Rectal smooth muscle tissue (tissue), 1 donor: ENCODE measurements around the gene ATP2A3.
"Not testable (repeated sequence)": the region's sequence is repeated elsewhere in the genome, so short reads cannot be mapped to it uniquely, and the experiment has no call there.

ENCODE experiments used
- H3K27ac ChIP-seq: one replicate; pipeline ENCODE4 v1.7.0; 2013; ENCODE audit warnings: low read depth, low read length, inconsistent platforms
- H3K27me3 ChIP-seq: one replicate; pipeline ENCODE4 v1.7.0; 2013; ENCODE audit warnings: low read length; ENCODE audit not compliant: control insufficient read depth, insufficient read depth
- H3K36me3 ChIP-seq: one replicate; pipeline ENCODE4 v1.7.0; 2013; ENCODE audit warnings: low read length; ENCODE audit not compliant: control insufficient read depth, insufficient read depth
- H3K4me1 ChIP-seq: one replicate; pipeline ENCODE4 v1.7.0; 2013; ENCODE audit warnings: low read length; ENCODE audit not compliant: control insufficient read depth, insufficient read depth
- H3K4me3 ChIP-seq: one replicate; pipeline ENCODE4 v1.7.0; 2013; ENCODE audit warnings: low read length
- H3K9ac ChIP-seq: one replicate; pipeline ENCODE4 v1.7.0; 2013; ENCODE audit warnings: low read length

The ATP2A3 gene

DNA sequence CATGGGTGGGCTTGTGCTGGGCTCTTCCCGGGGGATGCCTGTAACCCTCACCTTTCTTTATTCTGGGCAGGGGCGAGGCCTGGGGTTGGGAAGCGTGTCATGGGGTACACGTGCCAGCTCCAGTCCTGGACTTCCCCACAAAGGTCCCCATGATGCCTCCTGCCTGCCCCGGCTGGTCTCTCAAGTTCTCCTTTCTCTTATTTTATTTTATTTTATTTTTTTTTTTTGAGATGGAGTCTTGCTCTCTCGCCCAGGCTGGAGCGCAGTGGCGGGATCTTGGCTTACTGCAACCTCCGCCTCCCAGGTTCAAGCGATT lies 8.6 kb downstream of the ATP2A3 start:
- H3K27ac ChIP-seq: no peak overlapping the region
- H3K36me3 ChIP-seq: no peaks in the 10 kb centered on the region
- no peaks in the 10 kb centered on the region for H3K27me3 ChIP-seq
- H3K4me1 ChIP-seq: no peaks in the 10 kb centered on the region
- no peak overlapping the region for H3K9ac ChIP-seq
- no peak overlapping the region for H3K4me3 ChIP-seq

DNA sequence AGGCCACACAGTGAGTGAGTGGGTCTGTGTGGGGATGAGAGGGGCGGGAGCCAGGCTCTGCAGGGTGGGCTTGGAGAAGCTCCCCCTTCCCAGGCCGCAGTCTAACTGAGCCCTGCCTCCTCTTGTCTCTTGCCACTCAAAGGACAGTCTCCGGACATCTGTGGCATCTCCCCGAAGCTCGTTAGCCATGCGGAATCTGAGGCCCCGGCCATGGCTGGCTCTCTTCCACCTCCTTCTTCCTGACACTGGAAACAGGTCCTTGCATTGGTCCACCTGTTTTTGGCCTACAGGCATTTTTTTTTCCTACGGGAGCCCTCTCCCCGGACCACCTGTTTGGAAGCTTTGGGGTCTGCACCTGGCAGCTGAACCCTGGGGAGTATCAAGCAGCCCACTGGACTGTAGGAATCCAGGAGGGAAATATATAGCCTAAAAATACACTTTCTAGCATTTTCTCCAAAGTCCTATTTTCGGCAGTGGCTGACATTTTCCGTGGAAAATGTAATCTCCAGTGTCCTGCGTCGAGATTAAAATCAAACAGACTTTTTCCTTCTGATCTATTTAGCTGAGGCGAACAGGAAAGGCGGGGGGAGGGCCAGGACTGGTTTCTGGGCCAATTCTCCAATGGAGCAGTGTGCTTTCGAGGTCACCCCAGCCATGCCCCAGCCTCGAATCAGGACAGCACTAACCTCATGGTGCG lies 9.1 kb downstream of the ATP2A3 start:
- H3K36me3 ChIP-seq: no peaks in the 10 kb centered on the region
- H3K4me3 ChIP-seq: no peak overlapping the region
- H3K27ac ChIP-seq: no peak overlapping the region
- no peak overlapping the region for H3K9ac ChIP-seq
- H3K4me1 ChIP-seq: no peaks in the 10 kb centered on the region
- H3K27me3 ChIP-seq: no peaks in the 10 kb centered on the region

GRCh38 chr17:3954086-3954485 lies 10.2 kb downstream of the ATP2A3 start:
- Histone ChIP-seq H3K36me3 (peaks cover 2% of the 10 kb centered on the region), H3K4me3 (no peak overlapping the region), H3K27me3 (no peaks in the 10 kb centered on the region), H3K9ac (no peak overlapping the region), H3K4me1 (no peaks in the 10 kb centered on the region), H3K27ac (no peak overlapping the region)

DNA sequence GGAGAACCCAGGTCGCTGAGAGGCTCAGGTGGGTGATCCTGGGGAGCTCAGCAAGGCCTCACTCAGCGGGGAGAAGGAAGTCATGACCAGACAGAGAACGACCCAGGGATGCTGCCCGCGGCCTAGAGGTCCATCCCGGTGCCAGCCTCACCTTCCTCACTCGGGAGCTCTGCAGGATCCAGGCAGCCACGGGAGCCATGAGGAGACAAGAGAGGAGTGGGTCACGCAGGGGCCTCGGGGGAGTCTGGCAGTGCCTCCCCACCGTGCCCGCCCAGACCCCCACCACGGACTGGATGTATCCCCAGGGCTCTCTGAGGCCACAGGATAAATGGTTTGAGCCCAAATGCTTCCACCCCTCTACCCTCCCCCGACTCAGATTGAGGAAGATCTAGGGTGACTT lies 10.7 kb downstream of the ATP2A3 start:
- H3K36me3 ChIP-seq: peaks cover 3% of the 10 kb centered on the region
- no peak overlapping the region for H3K27ac ChIP-seq
- H3K9ac ChIP-seq: no peak overlapping the region
- no peaks in the 10 kb centered on the region for H3K4me1 ChIP-seq
- no peak overlapping the region for H3K4me3 ChIP-seq
- H3K27me3 ChIP-seq: no peaks in the 10 kb centered on the region

GRCh38 chr17:3952186-3952585 lies 12.1 kb downstream of the ATP2A3 start:
- no peaks in the 10 kb centered on the region for H3K27me3 ChIP-seq
- peaks cover 7% of the 10 kb centered on the region for H3K36me3 ChIP-seq
- no peaks in the 10 kb centered on the region for H3K4me1 ChIP-seq
- H3K4me3 ChIP-seq: no peak overlapping the region
- no peak overlapping the region for H3K27ac ChIP-seq
- H3K9ac ChIP-seq: no peak overlapping the region

- Histone ChIP-seq H3K36me3 (peaks cover 12% of the 10 kb centered on the region), H3K4me1 (no peaks in the 10 kb centered on the region), H3K27ac (no peak overlapping the region)
Observed at GRCh38 chr17:3951420-3951819, 12.8 kb downstream of the ATP2A3 start.

DNA sequence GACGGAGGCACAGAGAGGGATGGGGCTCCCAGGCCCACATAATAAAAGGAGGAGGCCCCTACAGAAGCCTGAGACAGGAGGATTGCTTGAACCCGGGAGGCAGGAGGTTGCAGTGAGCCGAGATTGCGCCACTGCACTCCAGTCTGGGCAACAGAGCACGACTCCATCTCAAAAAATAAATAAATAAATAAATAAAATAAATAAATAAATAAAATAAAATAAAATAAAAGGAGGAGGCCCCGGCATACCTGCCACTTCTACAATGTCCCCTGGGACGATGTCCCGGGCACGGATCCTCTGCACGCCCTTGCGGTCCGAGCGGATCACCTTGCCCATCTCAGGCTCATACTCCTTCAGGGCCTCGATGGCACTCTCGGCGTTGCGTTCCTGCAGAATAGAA lies 13.2 kb downstream of the ATP2A3 start:
- H3K36me3 ChIP-seq: peaks cover 13% of the 10 kb centered on the region
- H3K4me3 ChIP-seq: no peak overlapping the region
- no peaks in the 10 kb centered on the region for H3K4me1 ChIP-seq
- H3K9ac ChIP-seq: no peak overlapping the region
- H3K27me3 ChIP-seq: no peaks in the 10 kb centered on the region
- H3K27ac ChIP-seq: no peak overlapping the region

More at GRCh38 chr17:3951420-3951819, 12.8 kb downstream of the ATP2A3 start:
- Histone ChIP-seq H3K27me3 (no peaks in the 10 kb centered on the region), H3K9ac (no peak overlapping the region), H3K4me3 (no peak overlapping the region)

DNA sequence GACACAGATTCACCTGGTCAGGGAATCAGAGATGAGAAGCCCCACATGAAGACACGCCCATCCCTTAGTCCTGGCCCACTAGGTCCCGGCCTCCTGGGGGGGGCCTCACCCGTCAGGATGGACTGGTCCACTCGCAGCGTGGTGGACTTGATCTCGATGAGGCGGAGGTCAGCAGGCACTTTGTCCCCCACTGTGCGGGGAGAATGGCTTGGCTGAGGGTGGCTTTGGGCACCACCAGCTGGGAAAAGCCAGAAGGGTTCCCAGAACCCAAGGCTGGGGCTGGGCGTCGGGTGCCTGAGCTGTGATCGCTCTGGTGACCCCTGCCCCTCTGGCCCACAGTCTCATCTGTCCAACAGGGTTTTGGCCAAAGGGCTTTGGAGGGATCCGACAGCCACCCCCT lies 13.7 kb downstream of the ATP2A3 start:
- Histone ChIP-seq H3K4me3 (no peak overlapping the region), H3K9ac (no peak overlapping the region), H3K27me3 (no peaks in the 10 kb centered on the region), H3K27ac (no peak overlapping the region), H3K36me3 (peaks cover 13% of the 10 kb centered on the region), H3K4me1 (no peaks in the 10 kb centered on the region)

DNA sequence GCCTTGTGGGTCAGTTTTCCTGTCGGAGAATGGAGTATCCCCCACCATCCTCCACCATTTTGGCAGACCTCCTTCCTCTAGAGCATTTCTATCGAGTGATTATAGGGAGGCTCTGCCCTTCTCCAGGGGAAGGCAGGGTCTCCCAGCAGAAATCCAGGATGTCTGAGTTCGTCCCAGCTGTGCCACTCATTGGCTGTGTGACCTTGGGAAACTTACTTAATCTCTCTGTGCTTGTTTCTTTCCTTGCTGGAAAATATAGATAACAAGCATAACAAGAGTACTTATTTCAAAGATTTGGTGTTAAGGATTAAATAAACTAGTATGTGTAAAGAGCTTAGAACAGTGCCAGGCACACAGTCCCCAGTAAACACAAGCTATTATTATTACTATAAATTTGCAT lies 14.8 kb downstream of the ATP2A3 start:
- Histone ChIP-seq H3K4me3 (no peak overlapping the region), H3K36me3 (peaks cover 13% of the 10 kb centered on the region), H3K27me3 (no peaks in the 10 kb centered on the region), H3K27ac (no peak overlapping the region), H3K4me1 (no peaks in the 10 kb centered on the region), H3K9ac (no peak overlapping the region)

- not testable (repeated sequence) for H3K4me1 ChIP-seq, H3K4me3 ChIP-seq, H3K27me3 ChIP-seq, H3K27ac ChIP-seq, H3K9ac ChIP-seq
- H3K36me3 ChIP-seq: peaks cover 14% of the 10 kb centered on the region
Observed at GRCh38 chr17:3948551-3948950, 15.7 kb downstream of the ATP2A3 start.

GRCh38 chr17:3947318-3947810 lies 16.9 kb downstream of the ATP2A3 start:
- Histone ChIP-seq H3K4me1 (no peaks in the 10 kb centered on the region), H3K27me3 (no peaks in the 10 kb centered on the region), H3K36me3 (peaks cover 18% of the 10 kb centered on the region), H3K4me3 (no peak overlapping the region), H3K27ac (no peak overlapping the region), H3K9ac (no peak overlapping the region)

- Histone ChIP-seq H3K27me3 (no peaks in the 10 kb centered on the region), H3K4me3 (no peak overlapping the region), H3K9ac (no peak overlapping the region), H3K4me1 (no peaks in the 10 kb centered on the region), H3K36me3 (peaks cover 18% of the 10 kb centered on the region), H3K27ac (no peak overlapping the region)
Observed at GRCh38 chr17:3946711-3947235, 17.5 kb downstream of the ATP2A3 start.
